ENCODE data around the gene SNTG2.

Gene SNTG2

GRCh38 chr2:1415501-1415900 lies 464.9 kb downstream of the SNTG2 start:
- Histone ChIP-seq H3K9me3 (ENCODE audit: control insufficient read depth, low read depth, low read length) (no peaks in the 10 kb centered on the region), H3K27me3 (ENCODE audit: control insufficient read depth, insufficient read depth, low read length) (peaks cover 27% of the 10 kb centered on the region), H3K9ac (ENCODE audit: low read length) (no peak overlapping the region), H3K4me1 (ENCODE audit: control insufficient read depth, low read depth, low read length) (peaks cover 5% of the 10 kb centered on the region), H3K36me3 (ENCODE audit: control insufficient read depth, low read depth, low read length) (no peaks in the 10 kb centered on the region), H3K27ac (ENCODE audit: low read length) (no peak overlapping the region), H3K4me3 (ENCODE audit: low read length) (no peak overlapping the region)
